Right hindlimb (tissue), 1 donor: ENCODE results near the gene RNFT2.

Source experiments
- DNase-seq: peaks from one replicate; pipeline ENCODE4 v3.0.0-alpha.2; 2018

RNFT2 gene

GRCh38 chr12:116737774-116738657, at the start of gene RNFT2, which contains the start of gene SPRING1:
Gene RNFT2, plus strand, starts transcription at chr12:116738315. Its CDS starts 2,183 bp downstream, at chr12:116740498.
Gene SPRING1, minus strand, starts transcription at chr12:116738069. Its CDS starts 169 bp downstream, at chr12:116737900.
- DNase-seq = peak; percentile 100

- DNase-seq = no peak
These were observed 48.6 kb upstream of the RNFT2 start for GRCh38 chr12:116689521-116689920.

- DNase-seq = no peak
These were observed 48.0 kb upstream of the RNFT2 start for GRCh38 chr12:116689979-116690744.

- DNase-seq = no peak
These were observed 46.9 kb upstream of the RNFT2 start for GRCh38 chr12:116691205-116691604.

- DNase-seq = no peak
These were observed 46.5 kb upstream of the RNFT2 start for GRCh38 chr12:116691636-116692035.

GRCh38 chr12:116692605-116693004, 45.5 kb upstream of the RNFT2 start:
- DNase-seq = no peak

GRCh38 chr12:116693286-116694227, 44.6 kb upstream of the RNFT2 start:
- DNase-seq = no peak

GRCh38 chr12:116694653-116695463, 43.3 kb upstream of the RNFT2 start:
- DNase-seq = no peak

- no peak for DNase-seq
These were observed 42.7 kb upstream of the RNFT2 start for GRCh38 chr12:116695464-116695725.

GRCh38 chr12:116697305-116697704, 40.8 kb upstream of the RNFT2 start:
- DNase-seq = no peak

- DNase-seq = no peak
These were observed 40.4 kb upstream of the RNFT2 start for GRCh38 chr12:116697716-116698115.

- DNase-seq = no peak
These were observed 40.0 kb upstream of the RNFT2 start for GRCh38 chr12:116698116-116698515.

GRCh38 chr12:116698554-116699075, 39.5 kb upstream of the RNFT2 start:
- DNase-seq = no peak

- no peak for DNase-seq
These were observed 38.0 kb upstream of the RNFT2 start for GRCh38 chr12:116700066-116700465.

GRCh38 chr12:116701432-116701831, 36.7 kb upstream of the RNFT2 start:
- no peak for DNase-seq

- DNase-seq = peak; percentile 66
These were observed 34.8 kb upstream of the RNFT2 start for GRCh38 chr12:116703214-116703795.

GRCh38 chr12:116707751-116708150, 30.4 kb upstream of the RNFT2 start:
- DNase-seq = no peak

- peak; percentile 77 for DNase-seq
These were observed 29.0 kb upstream of the RNFT2 start for GRCh38 chr12:116708826-116709756.

GRCh38 chr12:116709768-116710167, 28.3 kb upstream of the RNFT2 start:
- DNase-seq = no peak
